SKM-1 treated with dmso at 0.1 percent for 144 hours (cell line): ENCODE results near the gene CDH23.

ENCODE experiments used
- DNase-seq: peaks from one replicate; lab custom pipeline; 2025; ENCODE audit not compliant: unreplicated experiment; lab: John Stamatoyannopoulos, UW

The CDH23 gene

GRCh38 chr10:71837098-71837827 is 440.5 kb downstream of the CDH23 start:
- no peak for DNase-seq

DNA sequence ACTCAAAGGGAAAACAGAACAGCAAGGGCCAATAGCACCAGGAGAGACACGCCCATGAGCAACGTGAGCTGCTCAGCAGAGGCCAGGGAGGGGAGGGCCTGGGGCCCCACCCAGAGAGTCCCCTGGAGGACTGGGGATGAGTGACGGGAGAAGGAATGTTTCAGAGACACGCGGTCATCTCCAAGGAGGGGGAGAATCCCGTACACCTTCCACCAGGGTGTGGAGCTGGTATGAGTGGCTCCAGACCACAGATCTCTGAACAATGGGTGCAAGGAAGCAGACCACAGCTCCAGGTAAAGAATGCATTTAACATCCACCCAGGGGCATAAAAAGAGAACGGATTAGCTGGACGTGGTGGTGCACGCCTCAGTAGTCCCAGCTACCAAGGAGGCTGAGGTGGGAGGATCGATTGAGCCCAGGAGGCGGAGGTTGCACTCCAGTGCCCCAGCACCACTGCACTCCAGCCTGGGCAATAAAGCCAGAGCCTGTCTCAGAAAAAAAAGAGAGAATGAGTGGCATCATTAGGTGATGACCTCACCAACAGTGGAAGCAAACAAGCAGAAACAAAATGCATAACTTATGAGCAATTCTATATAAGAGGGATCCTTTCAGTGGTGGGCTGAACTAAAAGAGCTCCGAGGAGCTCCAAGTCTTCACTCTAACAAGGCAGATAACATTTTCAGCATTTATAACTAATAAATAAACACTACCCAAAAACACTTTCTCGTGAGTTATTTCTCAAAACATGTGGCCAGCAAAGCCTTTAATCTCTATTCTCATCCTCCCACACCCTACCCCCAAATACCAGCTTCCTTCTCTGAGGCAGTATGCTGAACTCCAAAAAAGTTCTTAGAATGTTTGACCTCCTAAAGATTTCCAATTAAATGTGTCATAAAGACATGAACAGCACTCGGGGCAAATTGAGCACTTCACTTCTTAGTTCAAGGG is 441.8 kb downstream of the CDH23 start:
- no peak for DNase-seq

GRCh38 chr10:71840177-71840957 is 443.6 kb downstream of the CDH23 start:
- no peak for DNase-seq

DNA sequence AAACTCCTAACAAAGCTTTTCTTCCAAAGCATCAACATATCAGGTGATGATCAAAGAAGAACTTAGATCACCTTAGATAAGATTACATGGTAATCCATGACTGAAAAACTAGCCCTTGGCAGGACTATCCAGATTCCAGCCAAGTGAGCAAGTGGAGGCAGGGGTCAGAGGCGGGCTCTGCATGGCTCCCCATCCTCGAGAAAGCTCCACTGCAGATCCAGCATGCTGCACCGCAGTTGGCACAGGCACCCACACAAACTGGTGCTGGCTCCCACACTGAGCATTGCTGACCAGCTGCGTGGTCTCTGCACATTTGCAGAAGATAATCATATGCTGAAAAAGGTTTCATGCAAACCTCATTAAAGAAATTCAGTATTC is 444.2 kb downstream of the CDH23 start:
- DNase-seq, result no peak

DNA sequence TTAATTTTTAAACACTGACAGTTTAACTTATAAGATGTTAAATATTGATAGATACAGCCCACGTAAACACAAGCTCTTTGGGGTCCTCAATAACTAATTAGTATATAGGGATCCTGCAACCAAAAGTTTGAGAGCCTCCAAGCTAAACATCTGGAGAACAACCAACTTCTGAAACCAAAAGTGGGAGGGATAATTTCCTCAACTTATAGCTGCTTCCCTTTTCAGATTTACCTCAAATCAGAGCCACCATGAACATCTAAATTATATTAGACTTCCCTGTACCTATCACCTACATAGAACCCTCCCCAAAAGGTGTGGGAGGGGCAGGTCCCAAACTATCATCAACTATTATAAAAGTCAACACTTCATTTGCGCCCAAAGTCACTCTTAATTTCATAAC is 445.7 kb downstream of the CDH23 start:
- DNase-seq, result peak; percentile 10

DNA sequence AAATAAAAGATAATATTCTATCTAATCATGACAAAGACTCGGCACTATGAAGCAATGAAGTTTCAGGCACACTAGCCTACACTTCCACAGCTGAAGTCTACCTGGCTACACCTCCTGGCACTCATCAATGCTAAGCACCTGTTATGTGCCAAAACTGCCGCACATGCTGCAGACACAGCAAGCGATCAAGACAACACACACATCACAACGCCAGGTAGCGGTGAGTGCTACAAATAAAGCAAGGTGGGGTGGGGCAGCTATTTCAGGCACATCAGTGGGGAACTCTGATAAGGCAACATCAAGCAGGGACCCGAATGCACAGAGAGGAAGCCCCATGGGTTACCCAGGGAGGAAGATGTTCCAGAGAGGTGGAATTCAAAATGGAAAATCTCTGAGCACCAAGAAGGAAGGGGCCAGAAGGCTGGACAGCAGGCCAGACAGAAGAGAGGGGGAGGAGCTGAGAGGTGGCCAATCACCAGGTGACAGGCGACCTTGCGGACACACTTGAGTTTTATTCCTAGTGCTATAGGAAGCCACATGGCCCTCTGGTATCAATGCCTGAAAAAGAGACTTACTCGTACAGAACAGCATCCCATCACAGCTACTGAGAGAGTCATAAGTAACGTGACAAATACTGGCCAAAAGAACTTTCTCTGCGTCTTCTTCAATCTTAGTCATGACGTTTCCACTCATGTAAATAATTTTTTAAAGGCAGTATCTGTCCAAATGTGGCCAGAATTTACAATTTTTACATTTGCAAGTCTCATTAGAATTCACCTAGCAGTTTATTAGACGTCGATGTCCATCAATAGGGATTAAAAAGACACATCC is 446.4 kb downstream of the CDH23 start:
- no peak for DNase-seq

DNA sequence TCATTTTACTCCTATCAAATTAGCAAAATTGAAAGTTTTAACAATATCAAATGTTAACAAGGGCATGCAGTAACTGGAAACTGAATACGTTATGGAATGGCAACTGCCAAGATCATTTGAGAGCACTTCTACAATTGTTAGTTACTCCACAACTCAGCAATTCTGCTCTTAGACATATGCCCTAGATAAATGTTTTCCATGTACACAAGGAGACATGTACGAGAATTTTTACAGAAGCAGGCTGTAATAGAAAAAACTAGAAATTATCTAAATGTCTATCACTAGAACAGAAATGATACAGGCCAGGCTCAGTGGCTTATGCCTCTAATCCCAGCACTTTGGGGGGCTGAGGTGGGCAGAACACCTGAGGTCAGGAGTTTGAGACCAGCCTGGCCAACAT is 447.4 kb downstream of the CDH23 start:
- DNase-seq, result no peak

- DNase-seq, result no peak
Measured at GRCh38 chr10:71844695-71845094, 448.0 kb downstream of the CDH23 start.

DNA sequence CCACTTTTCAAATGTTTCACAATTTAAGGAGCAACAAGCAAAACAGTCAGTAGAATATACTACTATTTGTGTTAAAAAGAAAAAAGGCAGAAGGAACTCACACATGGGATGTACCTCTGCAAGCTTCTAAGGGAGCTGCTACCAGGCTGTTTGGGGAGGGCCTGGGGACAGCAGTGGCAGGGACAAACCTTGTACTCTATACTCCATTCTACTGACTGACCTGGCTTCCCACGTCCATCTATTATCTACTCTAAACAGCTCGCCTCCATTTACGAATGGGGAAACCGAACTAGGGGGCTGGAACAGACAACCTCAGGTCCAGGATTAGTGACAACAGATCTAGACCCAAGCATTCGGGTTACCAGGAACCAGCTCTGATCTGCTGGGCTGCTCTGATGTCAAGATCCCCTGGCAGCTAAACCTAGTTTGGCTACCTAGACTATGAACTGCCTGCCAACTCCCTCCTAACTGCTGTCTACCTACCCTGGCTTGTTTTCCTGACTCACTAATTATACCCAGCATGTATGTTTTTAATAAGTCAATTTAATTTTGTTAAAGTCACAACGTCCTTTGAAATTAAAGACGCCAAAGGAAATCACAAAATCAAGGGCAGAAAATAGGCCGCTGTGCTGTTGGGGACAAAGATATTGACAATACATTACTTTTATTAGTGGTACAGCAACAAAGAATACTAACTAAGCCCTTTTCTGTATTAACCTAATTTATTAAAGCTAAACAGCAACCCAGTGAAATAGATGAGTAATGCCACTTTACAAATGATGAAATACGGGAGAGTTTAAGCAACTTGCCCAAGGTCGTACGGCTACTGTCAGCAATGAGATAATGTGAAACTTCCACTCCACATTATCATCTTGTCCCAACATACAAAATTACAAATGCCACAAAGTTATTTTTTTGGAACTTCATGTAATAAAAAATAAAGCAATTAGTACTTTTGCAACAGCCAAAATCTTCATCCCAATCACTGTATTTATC is 449.0 kb downstream of the CDH23 start:
- no peak for DNase-seq

DNA sequence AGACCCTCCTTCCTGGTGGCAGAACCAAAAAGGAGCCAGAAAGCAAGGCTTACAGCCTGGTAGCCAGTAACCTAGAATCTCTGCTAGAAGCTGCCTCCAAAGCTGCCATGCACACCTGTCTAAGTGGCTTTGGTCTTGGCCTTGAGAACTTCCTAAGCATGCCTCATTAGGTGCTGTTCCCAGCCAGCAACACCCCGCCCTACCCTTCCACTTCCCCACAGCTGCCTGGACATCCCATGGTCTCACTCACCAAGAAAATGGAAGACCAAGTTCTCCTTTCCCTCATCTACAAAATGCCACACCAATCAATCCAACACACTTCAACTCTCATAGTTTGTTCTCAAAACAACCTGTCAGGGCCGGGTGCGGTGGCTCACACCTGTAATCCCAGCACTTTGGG is 450.1 kb downstream of the CDH23 start:
- no peak for DNase-seq

- no peak for DNase-seq
Measured at GRCh38 chr10:71847418-71847817, 450.7 kb downstream of the CDH23 start.

DNA sequence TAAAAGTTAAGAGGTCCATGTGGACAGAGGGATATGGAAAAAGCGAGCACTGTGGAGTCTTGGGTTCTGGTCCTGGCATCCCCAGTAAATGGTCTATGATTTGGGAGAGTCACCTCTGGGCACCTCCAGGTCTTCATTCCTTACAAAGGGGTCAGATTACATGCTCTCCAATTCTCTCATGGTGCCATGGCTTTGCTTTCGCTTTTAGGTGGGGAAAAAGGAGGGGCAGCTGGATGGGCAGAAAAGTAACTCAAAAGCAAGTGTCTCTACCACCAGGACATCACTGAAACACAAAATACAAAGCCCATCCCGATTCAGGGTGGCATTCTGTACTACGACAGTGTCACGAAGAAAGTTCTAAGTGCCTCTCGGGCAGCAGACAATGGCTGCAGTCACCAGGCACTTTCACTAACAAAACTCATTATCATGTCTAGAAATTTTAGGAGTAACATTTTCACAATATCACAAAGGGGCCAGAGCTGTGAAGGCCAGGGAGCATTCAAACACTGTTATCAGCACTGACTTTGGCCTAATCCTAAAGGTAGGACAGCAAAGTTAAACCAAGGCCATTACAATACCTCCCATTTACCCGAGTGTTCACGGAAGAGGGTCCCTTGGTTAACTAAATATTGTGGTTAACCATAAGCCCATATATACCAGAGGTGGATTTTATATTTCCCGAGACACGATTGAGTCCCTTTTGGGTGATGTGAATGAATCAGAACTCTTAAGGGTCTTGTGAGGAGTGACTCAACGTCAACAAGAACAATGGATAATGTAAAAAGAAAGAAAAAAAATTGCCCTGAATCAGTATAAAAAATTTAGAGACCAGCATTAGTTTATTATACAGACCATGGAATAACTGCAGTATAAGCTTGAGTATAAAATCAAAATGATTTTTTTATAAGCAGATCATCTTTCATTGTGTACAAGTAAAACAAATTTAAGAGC is 451.9 kb downstream of the CDH23 start:
- no peak for DNase-seq

DNA sequence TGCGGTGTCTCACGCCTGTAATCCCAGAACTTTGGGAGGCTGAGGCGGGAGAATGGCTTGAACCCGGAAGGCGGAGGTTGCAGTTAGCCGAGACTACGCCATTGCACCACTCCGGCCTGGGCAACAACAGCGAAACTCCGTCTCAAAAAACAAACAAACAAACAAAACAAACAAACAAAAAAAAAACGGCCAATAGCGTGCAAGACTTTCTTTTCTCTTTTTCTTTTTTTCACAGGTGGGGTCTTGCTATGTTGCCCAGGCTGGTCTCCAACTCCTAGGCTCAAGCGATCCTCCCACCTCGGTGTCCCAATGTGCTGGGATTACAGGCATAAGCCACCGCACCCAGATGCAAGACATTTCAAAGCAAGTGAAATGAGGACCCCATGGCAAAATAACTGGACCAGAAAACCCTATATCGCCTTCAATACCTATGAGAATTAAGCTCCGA is 452.8 kb downstream of the CDH23 start:
- no peak for DNase-seq

DNA sequence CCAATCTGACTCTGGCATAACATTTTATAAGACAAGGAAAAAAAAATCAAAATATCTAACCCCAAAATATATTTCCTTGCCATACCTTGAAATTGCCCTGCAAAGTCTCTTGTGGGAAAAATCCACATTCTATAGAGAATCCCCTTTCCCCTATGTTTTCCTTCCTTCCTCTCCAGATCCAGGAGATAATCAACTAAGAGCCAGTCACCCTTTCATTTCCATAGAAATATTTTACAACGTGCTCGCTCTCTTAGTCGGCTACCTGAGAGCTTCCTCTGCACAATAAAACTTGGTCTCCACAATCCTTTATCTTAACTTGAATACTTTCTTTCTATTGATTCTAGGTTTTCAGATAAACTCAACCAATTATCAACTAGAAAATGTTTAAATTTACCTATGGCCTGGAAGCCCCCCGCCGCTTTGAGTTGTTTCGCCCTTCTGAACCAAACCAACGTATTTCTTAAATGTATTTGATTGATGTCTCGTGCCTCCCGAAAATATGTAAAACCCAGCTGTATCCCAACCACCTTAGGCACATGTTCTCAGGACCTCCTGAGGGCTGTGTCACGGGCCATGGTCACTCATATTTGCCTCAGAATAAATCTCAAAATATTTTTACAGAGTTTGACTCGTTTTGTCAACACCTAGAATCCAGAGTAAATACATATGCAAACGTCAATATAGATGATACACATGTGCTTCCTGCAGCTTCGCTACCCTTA is 453.5 kb downstream of the CDH23 start:
- no peak for DNase-seq

GRCh38 chr10:71850743-71851464 is 454.2 kb downstream of the CDH23 start, which contains the start of gene PSAP:
Gene PSAP (minus strand): TSS chr10:71851251. CDS start chr10:71851221, 30 bp downstream.
- peak; percentile 95 for DNase-seq

DNA sequence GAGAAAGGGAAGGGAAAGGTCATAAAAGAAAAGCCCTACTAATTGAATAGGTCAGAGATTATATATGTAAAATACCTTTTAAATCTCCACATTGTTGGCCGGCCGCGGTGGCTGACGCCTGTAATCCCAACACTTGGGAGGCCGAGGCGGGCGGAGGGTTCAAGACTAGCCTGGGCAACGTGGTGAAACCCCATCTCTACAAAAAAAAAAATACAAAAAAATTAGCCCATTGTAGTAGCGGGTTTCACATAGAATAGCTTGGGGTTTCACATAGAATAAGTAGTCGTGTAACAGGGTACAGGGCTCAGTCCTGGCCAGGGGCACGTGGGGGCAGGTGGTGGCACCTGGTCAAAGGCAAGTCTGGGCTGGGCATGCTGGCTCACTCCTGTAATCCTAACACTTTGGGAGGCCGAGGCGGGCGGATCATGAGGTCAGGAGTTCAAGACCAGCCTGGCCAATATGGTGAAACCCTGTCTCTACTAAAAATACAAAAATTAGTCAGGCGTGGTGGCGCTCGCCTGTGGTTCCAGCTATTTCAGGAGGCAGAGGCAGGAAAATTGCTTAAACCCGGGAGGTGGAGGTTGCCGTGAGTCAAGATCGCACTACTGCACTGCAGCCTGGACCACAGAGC is 454.9 kb downstream of the CDH23 start:
- peak; percentile 79 for DNase-seq
